GM18870 (cell line): ENCODE data around the gene TCAP.

Source experiments
- ATAC-seq: cut with Tn5 transposase; IDR thresholded peaks from one replicate; pipeline ENCODE4 v1.9.1; 2021; ENCODE audit warnings: moderate library complexity; ENCODE audit not compliant: unreplicated experiment

The TCAP gene

DNA sequence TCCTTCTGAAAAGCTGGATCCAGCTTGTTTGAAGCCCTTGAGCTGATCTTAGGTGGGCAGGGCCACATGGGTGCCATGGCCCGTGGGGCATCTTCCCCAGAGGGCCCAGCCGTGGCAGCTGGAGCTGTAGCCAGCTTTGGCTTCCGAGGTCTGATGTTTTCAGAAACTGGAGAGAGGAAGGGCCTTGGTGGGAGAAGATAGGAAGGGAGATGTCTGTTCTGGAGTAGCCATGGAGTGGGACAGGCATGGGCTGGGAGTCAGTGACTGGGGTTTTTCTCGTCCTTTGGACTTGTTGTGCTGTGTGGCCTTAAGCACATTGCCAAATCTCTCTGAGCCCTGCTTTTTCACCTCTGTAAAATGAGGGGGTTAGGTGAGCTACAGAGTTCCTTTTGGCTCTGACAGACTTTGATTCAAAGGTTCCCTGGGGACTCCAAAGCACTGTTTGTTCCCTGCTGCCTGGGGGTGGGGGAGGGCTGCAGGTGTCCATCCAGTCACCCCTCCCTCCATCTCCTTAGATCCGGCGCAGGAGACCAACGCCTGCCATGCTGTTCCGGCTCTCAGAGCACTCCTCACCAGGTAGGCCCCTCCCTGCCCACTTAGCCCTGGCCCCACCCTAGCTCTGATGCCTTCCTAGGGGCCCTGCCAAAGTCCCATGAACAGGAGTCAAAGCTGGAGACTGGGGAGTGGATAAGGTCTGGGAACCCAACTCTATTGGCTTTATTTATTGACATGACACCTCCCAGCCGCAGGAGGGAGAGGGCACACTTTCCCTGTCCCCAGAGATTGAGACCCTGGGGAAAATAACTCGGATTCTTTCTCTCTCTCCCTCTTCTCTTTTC, 36.3 kb upstream of the TCAP start:
- ATAC-seq: no peak

DNA sequence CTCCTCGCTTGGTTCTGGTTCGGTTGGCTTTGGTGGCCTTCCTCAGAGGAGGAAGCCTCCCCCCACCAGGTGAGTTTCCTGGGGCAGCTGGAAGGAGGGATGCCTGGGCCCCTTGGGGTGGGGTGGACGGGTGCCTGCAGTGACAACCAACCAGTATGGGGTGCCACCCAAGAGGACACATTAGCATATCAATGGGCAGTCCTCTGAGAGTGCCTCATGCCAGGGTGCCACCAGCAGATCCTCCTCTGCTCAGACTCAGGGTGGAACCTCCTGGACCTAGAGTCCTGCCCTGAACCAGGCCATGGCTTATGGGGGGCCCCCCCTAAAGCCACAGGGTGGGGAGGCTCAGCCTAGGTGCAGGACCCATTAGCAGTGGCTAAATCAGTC, 35.7 kb upstream of the TCAP start:
- no peak for ATAC-seq

DNA sequence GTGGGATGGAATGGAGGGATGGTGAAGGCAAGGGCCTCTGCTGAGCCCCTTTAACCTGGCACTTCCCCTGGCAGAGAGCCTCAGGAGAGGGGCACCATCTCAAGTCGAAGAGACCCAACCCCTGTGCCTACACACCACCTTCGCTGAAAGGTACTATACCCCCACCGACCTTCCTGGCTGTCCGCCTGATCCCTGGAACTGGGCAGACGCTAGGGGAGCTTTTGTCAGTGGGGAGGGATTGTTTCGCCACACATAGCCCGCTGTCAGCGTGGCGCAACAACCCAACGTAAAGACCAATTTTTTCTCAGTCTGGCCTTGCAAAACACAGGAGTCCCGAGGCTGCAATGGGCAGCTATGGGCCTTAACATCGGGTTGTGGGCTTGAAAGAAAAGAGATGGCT, 35.3 kb upstream of the TCAP start:
- ATAC-seq: no peak

DNA sequence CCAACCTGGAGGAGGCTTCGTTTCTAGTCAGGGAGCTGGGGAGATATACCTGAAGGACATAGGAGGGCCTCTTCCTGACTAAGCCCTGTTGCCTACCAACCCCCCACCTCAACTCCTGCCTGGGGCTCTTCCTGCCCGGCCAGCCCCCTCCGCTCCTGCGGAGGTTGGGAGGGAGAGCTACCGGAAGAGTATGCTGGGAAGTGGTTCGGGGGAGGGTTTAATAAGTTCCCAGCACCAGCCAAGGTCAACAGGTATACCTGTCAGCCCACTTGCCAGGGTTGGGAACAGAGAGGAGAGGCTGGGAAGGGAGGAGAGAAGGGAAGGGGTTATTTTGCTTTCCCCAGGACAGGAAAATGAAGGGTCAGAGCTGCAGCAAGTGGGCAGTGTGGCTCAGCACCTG, 33.7 kb upstream of the TCAP start:
- no peak for ATAC-seq

DNA sequence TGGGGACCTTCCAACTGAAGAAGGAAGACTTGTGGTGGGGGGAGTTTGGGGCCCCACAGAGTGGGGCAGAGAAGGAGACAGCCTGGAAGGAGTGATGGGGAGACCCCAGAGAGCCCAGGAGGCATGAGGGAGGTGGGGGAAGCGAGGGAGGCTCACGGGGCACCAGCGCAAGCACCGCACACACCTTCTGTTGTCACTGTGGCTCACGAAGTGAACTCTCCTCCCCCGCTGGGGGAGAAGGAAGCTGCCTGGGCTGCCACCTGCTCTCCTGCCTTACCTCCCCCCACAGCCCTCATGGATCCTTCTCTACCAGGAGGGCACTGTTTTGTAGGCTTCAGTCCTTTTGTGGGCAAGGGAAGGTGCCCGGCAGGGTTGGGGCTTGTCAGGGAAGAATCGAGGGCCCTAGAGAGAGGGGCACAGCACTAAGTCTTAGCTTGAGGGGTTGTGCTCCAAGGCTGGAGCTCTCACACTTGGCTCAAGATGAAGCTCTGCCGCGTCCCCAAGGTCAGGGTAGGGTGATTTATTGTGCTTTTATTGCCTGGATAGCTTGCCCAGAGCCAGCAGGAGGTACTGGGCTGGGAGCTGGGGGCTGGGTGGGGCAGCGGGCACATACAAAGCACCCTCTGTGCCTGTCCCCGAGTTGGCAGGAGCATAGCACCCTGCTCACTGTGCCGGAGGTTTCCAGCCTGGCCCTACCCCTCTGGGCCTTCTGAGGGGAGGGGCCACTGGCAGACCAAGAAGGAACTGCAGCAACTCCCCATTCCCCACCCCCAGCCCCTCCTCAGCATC, 32.8 kb upstream of the TCAP start:
- ATAC-seq: no peak

DNA sequence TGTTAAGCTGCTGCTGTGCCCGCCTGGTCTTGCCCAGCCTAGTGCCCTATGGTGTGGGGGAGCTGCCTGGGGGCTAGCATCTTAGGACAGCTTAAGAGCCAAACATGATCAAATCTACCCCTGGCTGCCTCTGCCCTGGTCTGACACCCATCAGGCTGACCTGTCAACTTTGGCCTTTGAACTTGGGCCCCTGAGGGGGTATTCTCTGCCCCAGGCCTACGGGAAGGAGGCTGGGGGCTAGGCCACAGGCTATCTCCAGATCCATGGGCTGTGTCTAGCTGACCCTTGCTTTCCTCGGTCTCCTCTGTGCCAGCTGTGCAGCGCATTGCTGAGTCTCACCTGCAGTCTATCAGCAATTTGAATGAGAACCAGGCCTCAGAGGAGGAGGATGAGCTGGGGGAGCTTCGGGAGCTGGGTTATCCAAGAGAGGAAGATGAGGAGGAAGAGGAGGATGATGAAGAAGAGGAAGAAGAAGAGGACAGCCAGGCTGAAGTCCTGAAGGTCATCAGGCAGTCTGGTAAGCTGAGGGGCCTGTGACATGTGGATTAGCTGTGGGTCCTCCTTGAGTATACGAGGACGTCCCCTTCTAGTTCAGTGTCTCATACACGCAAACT, 31.5 kb upstream of the TCAP start:
- ATAC-seq: no peak

DNA sequence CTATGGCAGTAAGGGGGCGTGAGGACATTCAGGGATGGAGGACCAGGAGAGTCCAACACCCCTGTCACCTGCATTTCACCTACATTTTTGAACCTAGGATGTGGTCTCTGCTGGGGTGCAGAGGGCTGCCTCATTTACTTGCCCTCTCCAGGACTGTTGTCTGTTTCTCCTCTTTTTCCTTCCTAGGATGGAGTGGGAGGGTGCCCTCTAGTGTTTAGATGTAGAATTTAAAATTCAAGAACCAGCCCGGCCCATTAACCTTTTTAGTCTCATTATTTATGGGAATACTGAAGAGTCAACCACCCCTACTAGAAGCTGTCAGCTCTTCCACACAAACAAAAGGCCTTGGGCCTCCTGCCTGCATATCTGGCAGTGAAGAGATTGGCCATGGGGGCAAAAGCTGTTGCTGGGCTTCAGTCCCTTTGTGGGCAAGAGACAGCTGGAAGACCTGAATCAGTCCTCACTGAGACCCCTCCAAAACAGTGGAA, 30.7 kb upstream of the TCAP start:
- no peak for ATAC-seq

DNA sequence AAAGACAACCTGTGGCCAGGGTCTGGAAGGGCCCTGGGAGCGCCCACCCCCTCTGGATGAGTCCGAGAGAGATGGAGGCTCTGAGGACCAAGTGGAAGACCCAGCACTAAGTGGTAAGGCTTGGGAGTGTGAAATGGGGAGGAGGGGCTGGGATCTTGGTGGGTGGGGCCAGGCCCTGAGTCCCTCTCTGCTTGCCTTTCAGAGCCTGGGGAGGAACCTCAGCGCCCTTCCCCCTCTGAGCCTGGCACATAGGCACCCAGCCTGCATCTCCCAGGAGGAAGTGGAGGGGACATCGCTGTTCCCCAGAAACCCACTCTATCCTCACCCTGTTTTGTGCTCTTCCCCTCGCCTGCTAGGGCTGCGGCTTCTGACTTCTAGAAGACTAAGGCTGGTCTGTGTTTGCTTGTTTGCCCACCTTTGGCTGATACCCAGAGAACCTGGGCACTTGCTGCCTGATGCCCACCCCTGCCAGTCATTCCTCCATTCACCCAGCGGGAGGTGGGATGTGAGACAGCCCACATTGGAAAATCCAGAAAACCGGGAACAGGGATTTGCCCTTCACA, 29.5 kb upstream of the TCAP start:
- no peak for ATAC-seq

DNA sequence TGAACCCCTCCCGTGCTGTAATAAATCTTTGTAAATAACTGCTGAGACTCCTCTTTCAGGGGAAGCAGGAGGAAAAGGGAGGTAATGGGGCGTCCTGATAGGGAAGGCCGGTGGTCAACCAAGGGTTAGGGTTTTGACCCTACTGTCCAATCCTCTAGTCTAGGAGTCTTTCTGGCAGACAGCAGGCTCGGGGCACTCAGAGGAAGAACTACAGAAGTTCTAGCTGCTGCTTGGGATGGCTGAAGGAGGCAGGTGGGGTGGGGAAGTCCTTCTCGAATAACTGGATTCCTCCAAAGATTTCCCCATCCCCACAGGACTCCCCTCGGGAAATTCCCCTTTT, 28.6 kb upstream of the TCAP start:
- ATAC-seq: no peak

DNA sequence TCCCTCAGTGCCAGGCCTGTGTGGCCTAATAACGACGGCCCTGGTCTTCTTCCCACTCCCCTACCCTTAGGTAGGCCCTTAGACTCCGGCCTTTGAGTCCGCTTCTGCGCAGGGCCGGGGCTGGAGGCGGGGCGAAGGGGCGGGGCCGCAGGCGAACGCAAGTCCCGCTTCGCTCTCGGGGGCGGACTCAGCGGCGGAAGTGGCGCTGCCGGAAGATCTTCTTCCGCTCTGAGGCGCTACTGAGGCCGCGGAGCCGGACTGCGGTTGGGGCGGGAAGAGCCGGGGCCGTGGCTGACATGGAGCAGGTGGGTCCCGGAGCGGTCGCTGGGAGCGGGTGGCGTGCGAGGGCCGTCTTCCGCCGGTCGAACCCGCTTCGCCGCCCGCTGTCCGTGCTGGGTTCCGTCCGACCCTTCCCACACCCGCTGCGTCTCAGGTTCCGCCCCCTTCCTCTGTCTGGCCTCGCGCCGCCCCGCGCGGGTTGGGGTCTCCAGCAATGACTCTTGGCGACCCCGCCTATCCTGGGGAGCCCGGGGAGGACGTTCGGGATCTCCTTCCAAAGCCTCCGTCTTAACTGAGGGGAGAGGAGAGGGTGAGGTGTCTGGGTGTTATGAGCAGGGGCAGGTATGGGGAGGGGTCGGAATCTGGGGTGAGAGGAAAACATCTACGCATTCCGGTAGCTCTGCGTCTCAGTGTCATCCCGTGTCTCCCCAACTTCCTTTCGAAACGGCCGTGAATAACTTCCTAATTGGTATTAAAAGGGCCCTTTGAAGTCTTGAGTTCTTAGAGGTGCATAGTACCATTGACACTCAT, 28.0 kb upstream of the TCAP start, which contains the start of gene STARD3:
TSS of gene STARD3 (plus strand) at position 218 of the 810 bp plus-strand sequence. CDS start 16,388 bp downstream, outside the sequence.
- ATAC-seq: no peak

DNA sequence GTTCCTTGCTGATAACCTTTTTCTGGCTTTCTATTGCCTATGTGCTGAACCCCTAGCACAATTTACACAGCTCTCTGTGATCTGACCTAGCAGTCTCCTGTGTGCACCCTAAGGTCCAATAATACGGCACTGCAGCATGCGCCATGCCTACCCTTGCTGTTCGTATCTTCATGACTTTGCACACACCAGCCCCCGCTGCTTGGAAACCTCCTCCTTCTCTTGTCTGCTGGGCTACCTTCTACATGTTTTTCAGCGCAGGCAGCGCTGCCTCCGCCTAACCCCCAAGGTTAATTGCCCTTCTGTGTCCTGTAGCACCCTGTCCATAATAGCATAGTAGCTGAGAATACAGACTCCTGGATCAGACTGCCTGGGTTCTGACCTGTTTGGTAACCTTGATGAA, 26.8 kb upstream of the TCAP start:
- ATAC-seq: no peak

DNA sequence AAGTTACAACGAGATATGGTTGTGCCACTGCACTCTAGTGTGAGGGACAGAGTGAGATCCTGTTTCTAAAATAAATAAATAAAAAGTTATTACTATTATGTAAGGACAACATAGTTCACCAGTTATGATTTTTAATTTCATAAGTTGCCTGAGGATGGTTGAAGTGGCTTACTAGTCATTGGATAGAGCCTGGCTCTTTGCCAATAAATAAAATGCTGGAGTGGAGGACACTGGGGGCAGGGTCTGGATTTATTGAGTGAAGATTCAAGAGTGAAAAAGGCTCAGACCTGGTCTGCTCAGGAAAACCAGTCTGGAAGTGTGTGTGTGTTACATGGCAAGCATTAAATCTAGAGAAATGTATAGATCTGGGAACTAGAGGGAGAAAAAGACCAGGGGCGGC, 26.1 kb upstream of the TCAP start:
- ATAC-seq: no peak

DNA sequence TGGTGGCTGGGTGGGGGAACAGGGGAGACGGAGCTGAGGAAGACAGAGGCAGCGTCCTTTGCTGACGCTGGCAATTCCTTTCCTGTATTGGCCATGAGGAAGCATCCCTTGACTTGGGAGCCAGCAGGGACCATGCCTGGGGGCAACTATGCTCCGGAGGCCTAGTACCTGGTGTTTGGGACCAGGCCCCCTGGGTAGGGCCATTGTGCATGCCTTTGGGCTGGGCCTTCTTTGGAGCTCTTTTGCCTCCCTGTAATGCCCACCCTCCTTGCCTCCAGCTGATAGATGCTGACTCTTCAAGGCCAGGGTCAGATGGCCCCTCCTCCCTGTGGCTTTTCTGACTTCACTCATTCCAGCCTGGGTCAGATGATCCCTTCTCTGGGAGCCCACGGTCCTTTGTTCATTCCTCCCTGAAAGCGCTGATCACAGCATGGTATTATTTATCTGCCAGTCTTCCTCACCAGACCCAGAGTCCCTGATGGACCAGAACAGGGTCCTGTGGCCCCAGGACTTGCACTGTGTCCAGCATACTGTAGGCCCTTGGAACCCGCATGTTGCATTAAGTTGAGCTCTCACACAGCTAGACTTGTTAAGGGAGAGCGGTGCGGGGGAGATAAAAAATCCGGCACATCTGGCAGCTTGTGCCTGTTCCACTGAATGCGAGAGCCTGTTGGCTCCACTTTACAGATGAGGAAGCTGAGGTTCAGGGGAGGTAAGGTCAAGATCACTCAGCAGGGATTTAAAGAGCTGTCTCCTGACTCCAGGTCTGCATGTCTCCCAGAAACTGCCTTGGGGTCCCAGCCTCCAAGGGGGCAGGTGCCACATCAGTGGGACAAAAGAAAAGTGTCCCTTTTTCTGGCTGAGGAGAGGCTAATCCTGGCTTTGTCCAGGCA, 25.3 kb upstream of the TCAP start:
- ATAC-seq: no peak

DNA sequence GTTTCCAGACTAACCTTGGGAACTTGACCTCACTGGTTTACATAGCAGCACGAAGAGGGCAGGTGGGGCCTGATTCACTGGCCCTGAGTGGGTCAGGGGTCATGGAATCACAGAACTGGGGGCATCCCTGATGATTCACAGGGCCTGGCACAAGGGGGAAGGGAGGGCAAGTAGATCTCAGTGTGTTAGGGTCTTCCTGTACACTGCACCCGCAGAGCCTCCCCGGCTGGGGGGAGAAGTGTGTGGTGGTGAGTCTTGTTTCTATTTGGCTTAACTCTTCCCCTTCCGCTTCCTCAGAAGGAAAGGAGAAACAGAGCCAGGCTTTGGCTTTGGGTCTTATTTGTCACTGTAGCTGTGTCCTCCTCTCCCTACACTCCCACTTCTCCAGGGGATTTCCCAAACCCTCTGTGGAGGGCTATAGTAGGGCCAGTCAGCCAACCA, 24.5 kb upstream of the TCAP start:
- ATAC-seq: no peak

DNA sequence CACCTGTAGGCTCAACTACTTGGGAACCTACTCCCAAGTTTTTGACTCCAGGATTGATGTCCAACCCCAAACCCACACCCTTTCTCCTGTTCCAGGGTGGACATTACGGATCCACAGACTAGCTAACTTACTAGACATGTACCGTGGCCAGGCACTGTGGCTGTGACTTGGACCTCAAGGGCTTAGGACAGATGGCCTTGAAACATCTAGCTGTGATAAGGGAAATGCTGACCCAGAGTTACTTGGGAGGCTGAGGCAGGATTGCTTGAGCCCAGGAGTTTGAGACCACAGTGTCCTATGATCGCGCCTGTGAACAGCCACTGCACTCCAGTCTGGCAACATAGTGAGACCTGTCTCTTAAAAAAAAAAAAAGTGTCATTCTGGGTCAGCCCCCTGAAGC, 24.1 kb upstream of the TCAP start:
- no peak for ATAC-seq

DNA sequence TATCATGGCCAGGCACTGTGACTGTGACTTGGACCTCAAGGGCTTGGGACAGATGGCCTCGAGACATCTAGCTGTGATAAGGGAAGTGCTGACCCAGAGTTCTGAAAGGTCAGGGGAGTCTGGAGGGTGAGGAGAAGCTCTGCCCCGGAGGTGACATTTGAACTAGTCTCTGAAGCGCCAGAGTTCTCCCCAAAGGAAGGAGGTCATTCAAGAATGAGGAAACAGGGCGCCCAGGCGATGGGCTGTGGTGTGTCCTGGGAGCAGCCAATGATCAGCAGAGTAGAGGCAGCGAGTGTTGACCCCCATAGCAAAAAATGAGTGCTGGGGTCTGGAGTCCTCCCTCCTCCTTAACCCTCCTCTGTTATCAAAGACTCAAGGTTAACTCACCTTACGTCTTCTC, 23.3 kb upstream of the TCAP start:
- no peak for ATAC-seq

DNA sequence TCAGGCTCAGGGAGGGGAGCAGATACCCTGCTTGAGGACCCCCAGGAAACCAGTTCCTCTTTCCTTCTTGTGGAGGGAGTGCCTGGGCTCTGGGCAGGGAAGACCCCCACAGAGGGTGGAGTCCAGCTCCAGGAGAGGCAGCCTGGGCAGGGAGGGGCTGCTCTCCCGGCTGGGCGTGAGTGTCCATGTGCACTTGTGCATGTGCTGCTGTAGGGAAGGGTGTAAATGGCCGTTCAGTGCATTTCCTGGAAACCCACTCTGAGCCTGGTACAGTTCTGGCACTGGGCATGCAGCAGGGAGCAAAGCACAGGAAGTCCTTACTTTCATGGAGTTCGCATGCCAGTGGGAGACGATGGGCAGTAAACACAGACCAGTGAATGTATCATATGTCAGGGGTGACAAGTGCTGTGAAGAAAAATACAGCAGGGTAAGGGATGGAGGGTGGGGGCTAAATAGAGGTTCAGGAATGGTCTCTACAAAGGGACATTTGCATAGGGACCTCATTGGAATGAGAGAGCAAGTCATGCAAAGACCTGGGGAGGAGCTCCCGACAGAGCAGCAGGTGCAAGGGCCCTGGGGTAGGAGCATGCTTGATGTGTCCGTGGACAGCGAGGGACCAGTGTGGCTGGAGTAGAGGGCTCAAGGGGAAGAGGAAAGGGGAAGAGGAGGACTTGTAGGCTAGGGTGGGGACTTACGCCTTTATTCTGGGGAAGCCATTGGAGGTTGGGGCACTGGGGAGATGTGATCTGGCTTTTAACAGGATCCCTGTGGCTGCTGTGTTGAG, 22.7 kb upstream of the TCAP start:
- no peak for ATAC-seq

DNA sequence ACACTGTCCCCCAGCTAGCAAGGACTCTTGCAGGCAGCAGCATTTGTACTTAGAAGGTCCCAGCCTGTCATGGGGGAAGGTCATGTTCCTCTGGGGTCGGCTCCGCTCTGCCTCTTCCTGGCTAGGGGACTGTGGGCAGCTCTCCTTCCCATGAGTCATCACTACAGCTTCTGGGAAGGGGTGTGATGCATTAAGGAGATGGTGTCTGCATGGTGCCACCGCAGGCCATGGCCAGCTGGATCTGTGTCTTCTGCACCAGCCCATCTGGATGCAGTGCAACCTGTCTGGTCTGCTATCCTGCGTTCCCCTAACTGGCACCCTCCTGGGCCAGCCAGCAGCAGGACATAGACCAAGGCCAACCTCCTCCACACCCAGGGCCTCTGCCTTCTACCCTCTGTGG, 21.9 kb upstream of the TCAP start:
- ATAC-seq: no peak

DNA sequence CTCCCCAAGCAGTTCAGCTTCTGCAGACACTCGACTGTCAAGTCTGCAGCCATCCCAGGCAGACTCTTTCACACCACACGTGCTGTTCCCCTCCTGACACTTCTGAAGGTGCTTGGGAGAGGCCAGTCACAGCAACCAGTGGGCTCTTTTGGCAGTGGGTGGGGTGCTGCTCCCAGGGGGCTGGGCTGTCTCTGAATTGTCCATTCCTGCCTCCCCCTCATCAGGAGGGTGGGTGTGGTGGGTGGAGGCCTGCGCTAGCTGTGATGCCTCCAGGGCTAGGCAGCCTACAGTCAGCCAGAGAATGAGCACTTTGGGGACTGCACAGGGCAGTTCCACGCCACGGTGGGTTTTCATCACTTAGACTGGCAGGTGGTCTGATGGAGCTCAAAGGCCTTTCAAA, 17.9 kb upstream of the TCAP start:
- no peak for ATAC-seq
